HG02571 (cell line): ENCODE measurements around the gene DRAP1.

Experiments
- ATAC-seq: cut with Tn5 transposase; IDR thresholded peaks from one replicate; pipeline ENCODE4 v1.9.1; 2021; ENCODE audit warnings: mild to moderate bottlenecking, moderate library complexity; ENCODE audit not compliant: unreplicated experiment

DRAP1 gene

DNA sequence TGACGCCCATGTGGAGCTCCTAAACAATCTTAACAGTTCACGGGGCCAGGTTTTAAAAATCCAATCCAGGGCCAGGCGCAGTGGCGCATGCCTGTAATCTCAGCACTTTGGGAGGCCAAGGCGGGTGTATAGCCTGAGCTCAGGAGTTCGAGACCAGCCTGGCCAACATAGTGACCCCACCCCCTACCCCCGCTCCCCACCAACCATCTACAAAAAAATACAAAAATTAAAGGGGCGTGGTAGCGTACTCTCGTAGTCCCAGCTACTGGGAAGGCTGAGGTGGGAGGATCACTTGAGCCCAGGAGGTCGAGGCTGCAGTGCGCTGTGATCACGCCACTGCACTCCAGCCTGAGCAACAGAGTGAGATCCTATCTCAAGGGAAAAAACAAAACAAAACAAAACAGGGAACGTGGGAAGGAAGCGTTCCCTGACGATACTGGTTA is 41.6 kb downstream of the DRAP1 start:
- ATAC-seq, result no peak

DNA sequence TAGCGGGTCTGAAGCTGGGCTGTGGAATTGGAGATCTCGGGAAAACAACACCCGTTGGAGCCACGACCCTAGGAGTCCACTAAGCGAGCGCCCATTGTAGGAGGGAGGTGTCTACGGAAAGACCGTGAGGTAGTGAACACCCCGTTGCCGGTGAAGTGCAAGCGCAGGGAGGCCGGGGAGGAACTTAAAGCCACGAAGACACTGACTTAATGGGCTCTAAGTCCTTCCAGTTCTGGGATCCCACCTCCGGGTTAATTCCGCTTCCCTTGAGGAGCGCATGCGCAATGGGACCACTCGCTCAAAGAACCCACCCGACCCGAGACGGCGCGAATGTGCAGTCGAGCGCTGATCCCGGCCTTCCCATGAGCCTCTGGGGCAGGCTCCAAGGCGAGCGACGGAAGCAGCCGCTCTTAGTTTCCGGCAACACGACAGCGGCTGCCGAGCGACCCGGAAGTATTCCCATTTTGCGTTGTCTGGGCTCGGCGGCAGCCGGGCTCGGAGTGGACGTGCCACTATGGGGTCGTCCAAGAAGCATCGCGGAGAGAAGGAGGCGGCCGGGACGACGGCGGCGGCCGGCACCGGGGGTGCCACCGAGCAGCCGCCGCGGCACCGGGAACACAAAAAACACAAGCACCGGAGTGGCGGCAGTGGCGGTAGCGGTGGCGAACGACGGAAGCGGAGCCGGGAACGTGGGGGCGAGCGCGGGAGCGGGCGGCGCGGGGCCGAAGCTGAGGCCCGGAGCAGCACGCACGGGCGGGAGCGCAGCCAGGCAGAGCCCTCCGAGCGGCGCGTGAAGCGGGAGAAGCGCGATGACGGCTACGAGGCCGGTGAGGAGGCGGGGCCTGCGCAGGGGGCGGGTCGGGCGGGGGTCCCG is 42.3 kb downstream of the DRAP1 start, which contains the start of gene SART1:
TSS of gene SART1 (plus strand) at position 468 of the 874 bp plus-strand sequence. CDS start at position 515, 47 bp downstream.
- ATAC-seq, result peak; percentile 80

DNA sequence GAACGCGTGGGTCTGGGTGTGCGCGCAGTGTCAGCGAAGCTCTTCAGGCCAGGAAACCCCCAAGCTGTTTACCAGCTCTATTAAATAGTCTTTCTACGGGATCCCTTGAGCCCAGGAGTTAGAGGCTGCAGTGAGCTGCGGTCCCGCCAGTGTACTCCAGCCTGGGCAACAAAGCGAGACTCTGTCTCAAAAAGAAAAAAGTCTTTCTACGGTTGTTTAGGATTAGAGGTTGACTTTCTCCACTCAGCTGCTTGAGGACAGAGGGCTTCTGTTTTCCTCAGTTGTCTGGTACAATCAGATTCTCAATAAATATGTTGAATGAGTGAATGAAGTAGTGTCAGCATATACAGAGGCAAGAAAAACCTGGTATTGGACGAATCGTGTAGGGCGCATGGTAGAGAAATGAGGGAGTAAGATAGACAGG is 42.9 kb downstream of the DRAP1 start:
- no peak for ATAC-seq

DNA sequence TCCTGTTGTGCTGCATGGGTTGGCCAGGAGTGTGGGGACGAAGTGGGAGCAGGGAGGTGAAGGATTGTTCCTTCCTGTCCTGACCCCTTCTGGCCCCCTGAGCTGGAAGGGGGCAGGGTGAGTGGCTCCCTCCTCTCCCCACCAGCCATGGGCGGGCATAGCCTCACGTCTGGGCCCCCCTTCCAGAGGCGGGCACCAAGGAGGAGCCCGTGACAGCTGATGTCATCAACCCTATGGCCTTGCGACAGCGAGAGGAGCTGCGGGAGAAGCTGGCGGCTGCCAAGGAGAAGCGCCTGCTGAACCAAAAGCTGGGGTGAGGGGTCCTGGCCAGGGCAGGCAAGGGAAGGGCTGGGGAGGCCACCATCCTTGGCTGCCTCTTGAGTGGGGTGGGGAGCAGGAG is 45.7 kb downstream of the DRAP1 start:
- no peak for ATAC-seq

DNA sequence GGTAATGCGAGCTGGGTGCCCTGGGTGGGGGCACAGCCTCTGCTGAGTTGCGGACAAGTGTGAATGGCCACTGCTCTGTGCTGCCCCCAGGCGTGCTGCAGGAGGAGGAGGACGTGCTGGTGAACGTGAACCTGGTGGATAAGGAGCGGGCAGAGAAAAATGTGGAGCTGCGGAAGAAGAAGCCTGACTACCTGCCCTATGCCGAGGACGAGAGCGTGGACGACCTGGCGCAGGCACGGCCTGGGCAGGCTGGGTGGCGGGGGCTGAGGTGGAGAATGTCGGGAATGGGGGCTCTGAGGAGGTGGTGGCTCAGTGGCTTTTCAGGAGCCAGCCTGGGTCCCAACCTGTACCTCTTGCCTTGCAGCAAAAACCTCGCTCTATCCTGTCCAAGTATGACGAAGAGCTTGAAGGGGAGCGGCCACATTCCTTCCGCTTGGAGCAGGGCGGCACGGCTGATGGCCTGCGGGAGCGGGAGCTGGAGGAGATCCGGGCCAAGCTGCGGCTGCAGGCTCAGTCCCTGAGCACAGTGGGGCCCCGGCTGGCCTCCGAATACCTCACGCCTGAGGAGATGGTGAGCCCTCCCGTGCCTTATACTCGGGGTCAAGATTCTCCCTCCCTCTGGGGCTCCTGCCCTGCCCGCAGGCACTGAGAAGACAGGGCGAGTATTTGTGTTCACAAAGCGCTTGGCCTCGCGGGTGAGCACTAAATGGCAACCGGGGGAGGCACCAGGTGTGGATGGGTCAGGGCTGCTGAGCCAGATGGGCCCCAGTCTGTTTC is 46.9 kb downstream of the DRAP1 start:
- ATAC-seq, result no peak

DNA sequence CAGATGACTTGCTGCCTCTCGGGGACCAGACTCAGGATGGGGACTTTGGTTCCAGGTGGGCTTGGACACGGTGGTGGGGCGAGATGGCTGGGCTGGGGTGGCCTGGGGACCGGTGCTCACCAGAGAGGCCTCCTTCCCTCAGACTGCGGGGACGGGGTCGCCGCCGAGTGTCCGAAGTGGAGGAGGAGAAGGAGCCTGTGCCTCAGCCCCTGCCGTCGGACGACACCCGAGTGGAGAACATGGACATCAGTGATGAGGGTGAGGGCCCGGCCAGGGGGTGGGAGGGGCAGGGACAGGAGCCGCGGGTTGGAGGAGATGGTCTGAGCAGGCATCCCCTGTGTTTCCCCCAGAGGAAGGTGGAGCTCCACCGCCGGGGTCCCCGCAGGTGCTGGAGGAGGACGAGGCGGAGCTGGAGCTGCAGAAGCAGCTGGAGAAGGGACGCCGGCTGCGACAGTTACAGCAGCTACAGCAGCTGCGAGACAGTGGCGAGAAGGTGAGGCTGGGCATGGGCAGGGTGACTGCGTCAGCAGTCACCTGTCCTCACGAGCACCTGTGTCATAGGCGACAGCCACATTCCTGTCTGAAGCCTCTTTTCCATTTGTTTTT is 48.2 kb downstream of the DRAP1 start:
- ATAC-seq, result no peak

DNA sequence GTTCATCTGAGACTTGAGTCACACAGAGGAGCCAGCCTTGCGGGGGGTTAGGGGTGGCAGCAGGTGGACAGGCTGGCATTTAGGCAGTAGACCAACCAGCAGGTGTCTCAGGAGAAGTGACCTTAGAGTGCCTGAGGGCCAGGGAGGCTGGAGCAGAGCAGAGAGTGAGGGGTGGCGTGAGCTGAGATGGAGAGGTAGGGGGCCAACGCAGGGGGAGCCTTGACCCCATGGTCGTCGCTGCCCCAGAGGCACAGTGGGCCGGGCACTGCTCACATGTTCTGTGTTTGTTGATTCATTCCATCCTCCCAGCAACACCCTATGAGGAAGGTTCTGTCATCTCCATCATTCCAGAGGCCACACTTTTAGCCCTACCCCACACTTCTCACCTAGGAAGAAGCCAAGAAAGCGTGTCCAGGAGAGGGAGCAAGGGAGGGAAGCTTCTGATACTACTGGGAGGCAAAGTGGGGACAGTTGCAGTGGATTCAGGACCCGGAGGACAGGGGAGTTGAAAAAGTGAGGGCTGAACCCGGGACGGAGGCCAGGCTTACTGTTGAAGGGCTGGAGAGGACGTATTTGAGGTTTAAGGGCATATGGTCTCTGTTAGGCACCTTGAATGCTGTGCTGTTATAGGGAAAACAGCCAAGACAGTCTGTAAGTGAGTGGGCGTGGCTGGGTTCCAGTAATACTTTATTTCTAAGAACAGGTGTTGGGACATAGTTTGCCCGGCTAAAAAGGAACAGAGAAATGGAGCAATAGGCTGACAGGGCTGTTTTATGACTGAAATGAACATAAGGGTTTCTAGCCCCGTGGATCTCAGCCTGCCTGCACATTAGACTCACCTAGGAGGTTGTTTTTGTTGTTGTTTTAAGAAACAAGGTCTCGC is 49.6 kb downstream of the DRAP1 start:
- no peak for ATAC-seq
